GM21576 (cell line): ENCODE data around the gene MBOAT2.

Experiments used
- ATAC-seq: cut with Tn5 transposase; IDR thresholded peaks from one replicate; pipeline ENCODE4 v1.9.1; 2021; ENCODE audit warnings: mild to moderate bottlenecking, moderate library complexity; ENCODE audit not compliant: unreplicated experiment

Gene MBOAT2

GRCh38 chr2:8863331-8863953 is 140.0 kb downstream of the MBOAT2 start:
- no peak for ATAC-seq

GRCh38 chr2:8862230-8862629 is 141.3 kb downstream of the MBOAT2 start:
- ATAC-seq, result no peak

DNA sequence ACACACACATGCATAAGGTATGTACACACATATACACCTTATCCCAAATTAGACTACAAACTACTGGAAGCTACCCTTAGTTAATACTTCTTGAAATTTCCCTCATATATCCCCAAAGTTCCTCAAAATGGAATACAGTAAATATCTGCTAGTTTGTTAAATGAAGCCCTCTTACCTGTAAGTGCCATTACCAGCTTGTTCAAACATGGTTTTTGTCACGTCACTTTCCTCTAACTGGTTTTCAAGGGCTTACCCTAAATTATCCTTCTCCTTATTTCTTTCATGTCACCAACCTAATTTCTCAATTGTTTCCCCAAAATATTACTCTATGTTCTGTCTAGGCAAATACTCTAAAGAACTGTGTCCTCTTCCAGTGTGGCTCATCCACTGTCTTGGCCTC is 141.7 kb downstream of the MBOAT2 start:
- ATAC-seq, result no peak

GRCh38 chr2:8860239-8860638 is 143.2 kb downstream of the MBOAT2 start:
- no peak for ATAC-seq

- ATAC-seq, result no peak
Observed at GRCh38 chr2:8858910-8859309, 144.6 kb downstream of the MBOAT2 start.

GRCh38 chr2:8858264-8858663 is 145.2 kb downstream of the MBOAT2 start:
- no peak for ATAC-seq

DNA sequence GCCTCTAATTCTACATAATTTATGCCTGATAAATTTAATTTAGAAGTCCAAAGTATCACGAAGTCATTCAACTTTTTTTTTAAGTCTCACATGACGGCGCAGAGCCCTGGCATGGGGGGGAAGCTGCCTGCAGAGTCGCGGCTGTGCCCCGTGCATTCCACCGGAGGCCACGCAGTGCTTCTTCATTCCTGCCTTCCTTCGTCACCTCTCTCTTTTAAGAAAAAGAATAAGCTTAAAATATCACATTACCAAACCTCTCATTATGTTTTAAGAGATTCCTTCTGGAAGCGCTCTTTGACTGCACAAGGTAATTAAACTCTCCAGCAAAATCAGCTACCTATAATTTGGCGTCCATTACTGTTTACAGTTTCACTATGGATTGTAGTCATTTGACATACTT is 145.8 kb downstream of the MBOAT2 start:
- no peak for ATAC-seq

GRCh38 chr2:8856176-8856575 is 147.3 kb downstream of the MBOAT2 start:
- ATAC-seq, result no peak

DNA sequence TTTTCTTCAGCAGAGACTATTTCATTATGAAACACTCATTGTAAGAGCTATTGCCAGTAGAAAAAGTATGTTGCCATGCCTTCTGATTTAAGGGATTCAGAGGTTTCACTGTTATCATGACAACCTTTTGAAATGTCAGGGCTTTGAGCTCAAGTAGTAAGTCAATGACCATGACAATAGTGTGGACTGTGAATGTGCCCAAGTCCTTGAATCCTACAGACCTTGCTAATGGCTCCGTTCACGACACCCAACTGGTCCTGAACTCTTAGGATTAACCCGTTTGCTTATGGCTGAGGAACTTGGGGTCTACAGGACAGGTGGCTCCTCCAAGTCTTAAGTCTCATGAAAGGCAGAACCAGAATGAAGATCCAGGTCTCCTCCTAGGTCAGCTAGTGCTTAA is 148.5 kb downstream of the MBOAT2 start:
- ATAC-seq, result no peak

- no peak for ATAC-seq
Observed at GRCh38 chr2:8853426-8853825, 150.1 kb downstream of the MBOAT2 start.

- ATAC-seq, result no peak
Observed at GRCh38 chr2:8851811-8852560, 151.5 kb downstream of the MBOAT2 start.

GRCh38 chr2:8850845-8851487 is 152.5 kb downstream of the MBOAT2 start:
- ATAC-seq, result no peak

DNA sequence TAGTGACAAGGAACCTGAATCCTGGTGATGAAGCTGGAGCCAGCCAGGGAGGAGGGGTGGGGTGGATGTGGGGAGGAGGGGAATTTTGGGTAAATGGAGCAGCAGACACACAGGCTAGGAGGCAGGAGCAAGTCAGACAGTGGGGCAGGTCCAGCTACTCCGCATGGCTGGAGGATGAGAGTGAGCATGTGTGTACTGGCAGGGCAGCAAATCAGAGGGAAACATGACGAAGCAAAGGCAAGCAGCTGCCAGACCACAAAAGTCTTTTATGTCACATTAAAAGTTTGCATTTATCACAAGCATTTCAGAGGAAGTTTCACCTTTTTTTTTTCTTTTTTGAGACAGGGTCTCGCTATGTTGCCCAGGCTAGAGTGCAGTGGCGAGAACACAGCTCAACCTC is 154.2 kb downstream of the MBOAT2 start:
- ATAC-seq, result no peak

- ATAC-seq, result no peak
Observed at GRCh38 chr2:8848328-8849100, 155.0 kb downstream of the MBOAT2 start.

GRCh38 chr2:8847400-8847799 is 156.1 kb downstream of the MBOAT2 start:
- no peak for ATAC-seq

- ATAC-seq, result no peak
Observed at GRCh38 chr2:8841932-8842331, 161.6 kb downstream of the MBOAT2 start.

GRCh38 chr2:8840475-8841091 is 162.9 kb downstream of the MBOAT2 start:
- no peak for ATAC-seq

DNA sequence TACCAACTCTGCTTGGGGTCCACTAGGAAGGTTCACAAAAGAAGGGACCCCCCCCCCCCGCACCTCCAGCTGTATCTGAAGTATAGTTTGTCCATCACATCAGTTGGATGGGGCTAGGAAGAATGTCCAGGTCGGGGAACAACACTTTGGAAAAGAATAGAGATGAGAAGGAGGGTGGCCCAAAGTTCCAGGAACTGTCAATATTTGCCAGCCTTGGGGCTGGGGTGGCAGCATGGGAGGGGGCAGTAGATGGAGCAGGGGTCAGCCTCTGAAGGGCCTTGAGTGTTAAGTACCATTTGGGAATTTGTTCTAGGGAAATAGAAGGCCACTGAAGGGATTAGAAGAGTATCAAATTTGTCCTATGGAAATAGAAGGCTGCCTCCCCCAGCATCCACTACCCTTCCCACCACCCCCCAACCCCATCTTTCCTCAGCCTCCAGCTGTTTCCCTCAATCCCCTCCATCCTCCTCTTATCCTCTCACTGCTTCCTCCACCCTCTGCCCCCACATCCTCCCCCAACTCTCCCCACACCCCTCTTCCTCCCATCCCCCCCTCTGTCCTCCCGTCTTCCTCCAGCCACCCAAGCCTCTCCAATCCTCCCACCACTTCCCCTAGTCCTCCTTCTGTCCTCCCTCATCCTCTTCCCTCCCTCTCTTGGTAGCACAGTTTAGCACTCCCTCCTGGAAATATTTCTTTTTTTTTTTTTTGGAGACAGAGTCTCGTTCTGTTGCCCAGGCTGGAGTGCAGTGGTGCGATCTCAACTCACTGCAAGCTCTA is 164.1 kb downstream of the MBOAT2 start:
- no peak for ATAC-seq

- no peak for ATAC-seq
Observed at GRCh38 chr2:8837795-8838140, 165.7 kb downstream of the MBOAT2 start.
